ENCODE results near the gene USP47. TPM values are rescaled to one million over a fixed set of nuclear protein-coding genes. Genes with fewer than 3 reads are reported as not detected.

The USP47 gene
- total RNA-seq, 4 donors from 2014 or later: 50.3 to 83.0 (median 69.6) TPM

DNA sequence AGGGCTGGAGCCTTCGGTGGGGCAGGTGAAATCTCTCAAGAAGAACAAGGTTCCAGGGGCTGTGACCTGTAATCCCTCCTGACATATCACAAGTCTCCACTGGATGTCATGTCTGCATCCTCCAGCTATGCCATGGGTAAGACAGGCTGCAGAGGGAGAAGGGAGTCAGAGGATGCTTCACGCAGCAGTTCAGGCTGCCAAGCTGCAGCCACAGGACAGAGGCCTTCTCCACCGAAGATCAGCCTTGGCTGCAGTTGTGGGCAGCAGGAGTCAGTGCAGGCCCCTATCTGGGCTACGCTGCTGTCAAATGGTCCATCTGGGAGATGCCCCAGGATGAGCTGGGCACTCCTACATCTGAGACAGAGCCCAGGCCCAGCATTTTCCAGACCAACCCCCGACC is 141.7 kb downstream of the USP47 start:
- no peak overlapping the region for H3K4me3 ChIP-seq (ENCODE audit: low read depth, poor library complexity, severe bottlenecking)
- TF ChIP-seq POLR2A (IDR thresholded peaks at IDR 0.05): no peak
- TF ChIP-seq, protein P1, sequence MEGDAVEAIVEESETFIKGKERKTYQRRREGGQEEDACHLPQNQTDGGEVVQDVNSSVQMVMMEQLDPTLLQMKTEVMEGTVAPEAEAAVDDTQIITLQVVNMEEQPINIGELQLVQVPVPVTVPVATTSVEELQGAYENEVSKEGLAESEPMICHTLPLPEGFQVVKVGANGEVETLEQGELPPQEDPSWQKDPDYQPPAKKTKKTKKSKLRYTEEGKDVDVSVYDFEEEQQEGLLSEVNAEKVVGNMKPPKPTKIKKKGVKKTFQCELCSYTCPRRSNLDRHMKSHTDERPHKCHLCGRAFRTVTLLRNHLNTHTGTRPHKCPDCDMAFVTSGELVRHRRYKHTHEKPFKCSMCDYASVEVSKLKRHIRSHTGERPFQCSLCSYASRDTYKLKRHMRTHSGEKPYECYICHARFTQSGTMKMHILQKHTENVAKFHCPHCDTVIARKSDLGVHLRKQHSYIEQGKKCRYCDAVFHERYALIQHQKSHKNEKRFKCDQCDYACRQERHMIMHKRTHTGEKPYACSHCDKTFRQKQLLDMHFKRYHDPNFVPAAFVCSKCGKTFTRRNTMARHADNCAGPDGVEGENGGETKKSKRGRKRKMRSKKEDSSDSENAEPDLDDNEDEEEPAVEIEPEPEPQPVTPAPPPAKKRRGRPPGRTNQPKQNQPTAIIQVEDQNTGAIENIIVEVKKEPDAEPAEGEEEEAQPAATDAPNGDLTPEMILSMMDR (IDR thresholded peaks at IDR 0.05): no peak
- DNase-seq (ENCODE audit: low spot score in 2 of 2): peak in 1 of 2 donors; percentile 85
- 73 to 92% methylated on average over 5 of the region's 5 CpGs for WGBS, 2 donors
- intact Hi-C loops (cut with DNase I; ENCODE audit: low total_unique reads): no loop called here

DNA sequence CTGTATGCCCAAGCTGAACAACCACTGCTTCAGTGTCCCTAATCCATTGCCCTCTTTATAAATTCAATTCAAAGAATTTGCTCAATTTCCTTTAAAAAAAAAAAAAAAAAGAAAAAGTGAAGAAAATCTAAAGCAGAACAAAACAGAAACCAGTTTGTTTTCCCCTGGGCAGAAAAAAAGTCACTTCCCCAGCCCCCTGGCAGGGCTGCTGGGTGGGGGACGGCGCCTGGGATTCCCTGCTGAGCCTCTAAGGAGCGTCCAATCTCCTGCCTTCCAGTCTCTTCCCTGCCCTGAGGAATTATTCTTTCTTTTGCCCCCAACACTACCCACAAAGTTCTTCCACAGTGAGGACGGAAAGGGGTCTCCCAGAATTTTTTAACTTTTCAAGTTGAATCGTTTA is 142.8 kb downstream of the USP47 start:
- intact Hi-C loops (cut with DNase I; ENCODE audit: low total_unique reads): no loop called here
- no peak overlapping the region for H3K4me3 ChIP-seq (ENCODE audit: low read depth, poor library complexity, severe bottlenecking)
- peak in 1 of 2 donors; percentile 84 for DNase-seq (ENCODE audit: low spot score in 2 of 2)
- TF ChIP-seq POLR2A (IDR thresholded peaks at IDR 0.05): no peak
- TF ChIP-seq, protein P1 (IDR thresholded peaks at IDR 0.05): no peak
- 47 to 69% methylated on average over 5 of the region's 5 CpGs for WGBS, 2 donors

DNA sequence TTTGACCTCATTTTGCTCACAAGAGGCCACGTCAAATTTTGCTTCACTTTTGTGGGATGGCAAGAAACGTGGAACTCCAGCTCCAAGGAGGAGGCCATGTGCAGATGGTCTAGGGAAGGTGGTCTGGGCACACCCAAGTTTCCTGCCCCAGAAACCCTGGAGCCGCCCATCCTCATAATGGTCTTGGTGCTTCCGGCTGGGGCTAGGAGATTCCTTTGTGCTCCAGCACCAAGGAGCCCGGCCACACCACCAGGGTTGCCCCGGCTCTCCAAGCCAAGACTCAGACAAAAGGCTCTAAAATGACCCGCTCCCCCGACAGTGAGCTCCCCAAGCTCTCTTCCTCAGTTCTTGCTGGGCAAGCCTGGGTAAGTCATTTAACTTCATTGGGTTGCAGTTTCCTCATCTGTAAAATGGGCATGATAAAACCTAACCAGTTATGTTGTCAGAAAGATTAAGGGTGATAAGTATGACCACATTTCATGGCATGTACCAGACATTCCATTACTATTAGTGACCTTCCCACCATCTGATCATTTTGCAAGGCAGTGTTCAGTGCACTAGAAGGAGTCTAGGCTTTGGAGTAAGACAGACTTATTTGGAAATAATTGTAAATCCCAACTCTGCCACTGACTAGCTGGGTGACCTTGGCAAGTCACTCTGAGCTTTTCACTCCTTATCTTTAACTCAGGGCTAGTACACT is 143.4 kb downstream of the USP47 start:
- intact Hi-C loops (cut with DNase I; ENCODE audit: low total_unique reads): no loop called here
- WGBS, 2 donors: 87 to 90% methylated on average over 8 of the region's 8 CpGs
- DNase-seq (ENCODE audit: low spot score in 2 of 2): peak in 1 of 2 donors; percentile 70
- no peak overlapping the region for H3K4me3 ChIP-seq (ENCODE audit: low read depth, poor library complexity, severe bottlenecking)
- TF ChIP-seq, protein P1 (IDR thresholded peaks at IDR 0.05): no peak
- TF ChIP-seq POLR2A (IDR thresholded peaks at IDR 0.05): no peak

DNA sequence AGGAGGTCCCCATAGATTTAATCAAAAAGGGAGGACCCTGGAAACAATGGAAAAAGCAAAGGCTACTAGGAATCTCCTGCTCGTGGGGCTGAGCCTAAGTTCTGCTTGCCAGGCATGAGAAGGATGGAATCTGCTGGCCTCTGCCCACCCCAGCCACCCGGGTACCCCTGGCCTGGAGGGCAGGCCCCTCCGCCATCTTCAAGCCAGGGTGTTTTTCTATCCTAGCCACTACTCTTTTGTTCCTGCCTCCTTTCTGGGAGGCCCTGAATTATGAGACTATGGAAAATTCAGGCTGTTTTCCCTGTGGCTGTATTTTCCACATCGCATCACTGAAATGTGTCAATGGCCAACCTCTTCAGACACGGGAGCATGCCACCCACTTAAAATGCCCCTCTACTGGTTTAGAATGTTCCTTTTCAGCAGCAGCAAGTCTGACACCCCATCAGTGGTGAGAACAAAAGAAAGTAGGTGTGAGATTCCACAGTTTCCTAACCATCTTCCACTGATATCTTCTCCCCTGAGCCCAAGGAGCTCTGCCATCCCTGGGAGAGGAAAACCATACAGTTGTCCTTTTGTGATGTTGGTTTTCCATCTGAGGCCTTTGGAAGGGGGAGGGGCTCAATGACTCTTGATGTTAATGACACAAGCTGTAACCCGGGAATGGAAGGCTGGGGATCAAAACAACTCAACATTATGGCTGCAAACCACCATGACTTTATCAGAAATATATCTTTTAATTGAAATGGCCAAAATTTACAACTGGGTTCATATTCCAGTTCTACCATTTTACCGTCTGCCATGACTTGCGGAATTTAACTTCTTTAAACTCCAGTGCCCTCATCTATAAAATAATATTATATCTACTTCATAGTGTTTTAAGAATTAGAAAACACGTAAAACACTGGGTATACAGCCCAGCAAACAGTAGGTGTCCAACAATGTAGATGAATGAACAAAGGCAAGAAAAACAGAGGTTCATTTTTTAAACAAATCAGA is 144.5 kb downstream of the USP47 start:
- TF ChIP-seq, protein P1 (IDR thresholded peaks at IDR 0.05): no peak
- TF ChIP-seq POLR2A (IDR thresholded peaks at IDR 0.05): no peak
- intact Hi-C loops (cut with DNase I; ENCODE audit: low total_unique reads): no loop called here
- no peak for DNase-seq (ENCODE audit: low spot score in 2 of 2)
- WGBS, 2 donors: 79 to 85% methylated on average over 9 of the region's 9 CpGs
- H3K4me3 ChIP-seq (ENCODE audit: low read depth, poor library complexity, severe bottlenecking): no peak overlapping the region

DNA sequence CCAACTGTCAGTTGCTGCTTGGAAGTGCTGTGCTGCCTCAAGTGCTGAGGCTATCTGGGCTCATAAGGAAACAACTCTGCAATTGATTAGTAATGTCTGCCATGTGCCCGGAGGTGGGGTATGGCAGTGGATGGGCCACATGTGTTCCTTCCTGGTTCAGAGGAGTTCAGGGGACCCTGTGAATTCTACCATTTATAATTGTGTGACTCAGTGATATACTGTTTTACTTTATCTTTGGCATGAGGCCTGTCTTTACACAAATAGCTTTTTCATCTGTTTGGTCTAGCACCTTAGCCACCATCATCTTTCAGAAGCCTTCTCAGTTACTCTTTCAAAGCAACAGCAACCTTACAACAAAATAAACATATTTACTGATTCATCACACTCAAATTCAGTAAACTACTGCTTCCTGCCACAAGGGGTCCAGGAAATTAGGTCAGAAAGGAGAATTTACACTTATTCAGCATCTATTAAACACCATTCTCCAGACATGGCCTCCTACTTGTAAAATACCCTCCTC is 145.8 kb downstream of the USP47 start:
- intact Hi-C loops (cut with DNase I; ENCODE audit: low total_unique reads): no loop called here
- DNase-seq (ENCODE audit: low spot score in 2 of 2): peak in 1 of 2 donors; percentile 45
- WGBS, 2 donors: 86 to 91% methylated on average over 1 of the region's 1 CpG
- no peak for TF ChIP-seq POLR2A (IDR thresholded peaks at IDR 0.05)
- TF ChIP-seq, protein P1 (IDR thresholded peaks at IDR 0.05): no peak
- H3K4me3 ChIP-seq (ENCODE audit: low read depth, poor library complexity, severe bottlenecking): no peak overlapping the region

Data from lower leg skin (tissue), 4 donors.